ENCODE measurements around the gene POLN. TPM values are rescaled to one million over a fixed set of nuclear protein-coding genes. Genes with fewer than 3 reads are reported as not detected.

Gene POLN
- total and polyA plus RNA-seq, 2 of the 4 experiments (the other 2 are of a cell fraction), result 0.63 to 0.72 TPM

GRCh38 chr4:2217726-2218125, 24.2 kb downstream of the POLN start:
- Histone ChIP-seq H3K23ac (ENCODE audit: low read depth, low read length) (no peak overlapping the region), H3K14ac (replicated peaks; ENCODE audit: low read depth, low read length) (no peak overlapping the region), H3K56ac (ENCODE audit: extremely low read depth, insufficient read depth, low read length) (no peak overlapping the region), H3K27me3 (ENCODE audit: control insufficient read depth, insufficient read depth, low read length) (peaks cover 2% of the 10 kb centered on the region), H3K79me1 (ENCODE audit: low read depth in 1 of 2, low read length in 2 of 2) (no peaks in the 10 kb centered on the region), H4K20me1 (ENCODE audit: insufficient read depth, low read length) (peaks cover 11% of the 10 kb centered on the region), H2AFZ (replicated peaks; ENCODE audit: low read length, poor library complexity) (no peak overlapping the region), H4K5ac (ENCODE audit: low read depth, low read length) (no peak overlapping the region), H3K9me3 (ENCODE audit: control insufficient read depth, insufficient read depth, low read length) (no peaks in the 10 kb centered on the region), H3K36me3 (ENCODE audit: control insufficient read depth, insufficient read depth, low read length) (no peaks in the 10 kb centered on the region), H2AK5ac (ENCODE audit: low read depth, low read length) (no peak overlapping the region), H3K4me2 (ENCODE audit: low read depth, low read length) (no peak overlapping the region), H2BK120ac (ENCODE audit: low read depth, low read length) (no peak overlapping the region), H3K4me1 (ENCODE audit: control insufficient read depth, insufficient read depth, low read length) (peaks cover 3% of the 10 kb centered on the region; the same call in 1 of the 2 replicates), H4K91ac (ENCODE audit: insufficient read depth, low read depth, low read length) (no peak overlapping the region), H3K27ac (ENCODE audit: insufficient read depth, low read length) (no peak overlapping the region), H3K9ac (ENCODE audit: low read depth, low read length) (no peak overlapping the region), H2BK15ac (ENCODE audit: low read depth, low read length) (no peak overlapping the region), H3K4me3 (ENCODE audit: insufficient read depth, low read depth, low read length) (no peak overlapping the region), H2BK20ac (ENCODE audit: low read depth, low read length) (no peak overlapping the region), H2BK5ac (ENCODE audit: low read depth, low read length, poor library complexity, severe bottlenecking) (no peak overlapping the region), H3K9me1 (ENCODE audit: insufficient read depth, low read length) (no peaks in the 10 kb centered on the region), H4K8ac (ENCODE audit: low read depth in 2 of 2, low read length in 2 of 2) (no peak overlapping the region), H3K18ac (ENCODE audit: low read depth, low read length) (no peak overlapping the region), H2AK9ac (replicated peaks; ENCODE audit: low read depth, low read length, poor library complexity) (no peak overlapping the region), H3K4ac (ENCODE audit: low read depth, low read length) (no peak overlapping the region)
- ChIA-PET POLR2A (ENCODE audit: unreplicated experiment) (no interaction called here), CTCF (no interaction called here)
- WGBS, 2 experiments (ENCODE audit: extremely low coverage in 2 of 2, insufficient read length in 1 of 2), result no CpG with 5 or more reads among the region's 3 CpGs
- TF ChIP-seq FOS (IDR thresholded peaks at IDR 0.05; ENCODE audit: low read depth, low read length), result no peak
- no peak for TF ChIP-seq USF2 (IDR thresholded peaks at IDR 0.05; ENCODE audit: low read depth, low read length)
- TF ChIP-seq BHLHE40 (IDR thresholded peaks at IDR 0.05; ENCODE audit: low read depth, low read length), result no peak
- no peak for TF ChIP-seq SMC3 (IDR thresholded peaks at IDR 0.05; ENCODE audit: low read depth, low read length)
- TF ChIP-seq RCOR1 (IDR thresholded peaks at IDR 0.05; ENCODE audit: insufficient replicate concordance, low read length), result no peak
- TF ChIP-seq, protein P1, sequence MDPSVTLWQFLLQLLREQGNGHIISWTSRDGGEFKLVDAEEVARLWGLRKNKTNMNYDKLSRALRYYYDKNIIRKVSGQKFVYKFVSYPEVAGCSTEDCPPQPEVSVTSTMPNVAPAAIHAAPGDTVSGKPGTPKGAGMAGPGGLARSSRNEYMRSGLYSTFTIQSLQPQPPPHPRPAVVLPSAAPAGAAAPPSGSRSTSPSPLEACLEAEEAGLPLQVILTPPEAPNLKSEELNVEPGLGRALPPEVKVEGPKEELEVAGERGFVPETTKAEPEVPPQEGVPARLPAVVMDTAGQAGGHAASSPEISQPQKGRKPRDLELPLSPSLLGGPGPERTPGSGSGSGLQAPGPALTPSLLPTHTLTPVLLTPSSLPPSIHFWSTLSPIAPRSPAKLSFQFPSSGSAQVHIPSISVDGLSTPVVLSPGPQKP (IDR thresholded peaks at IDR 0.05; ENCODE audit: borderline replicate concordance, low read depth, low read length), result no peak
- no peak for TF ChIP-seq CTCF (conservative IDR thresholded peaks at IDR 0.05; ENCODE audit: low read depth, low read length)
- no peak for TF ChIP-seq CHD1 (IDR thresholded peaks at IDR 0.05; ENCODE audit: low read depth, low read length)
- no peak for TF ChIP-seq RAD21 (IDR thresholded peaks at IDR 0.05; ENCODE audit: low read length)
- no peak for TF ChIP-seq RFX5 (IDR thresholded peaks at IDR 0.05; ENCODE audit: low read depth, low read length)
- DNase-seq, result peak; percentile 67
- no TSS peak for BruUV-seq (replicated peaks)
- dilution Hi-C loops (cut with HindIII; ENCODE audit: low sequenced_read_pairs, unreplicated experiment), result no loop called here
- ATAC-seq (ENCODE audit: low read depth), result no peak
- in situ Hi-C loops (cut with MboI; ENCODE audit: low sequenced_read_pairs), result no loop called here
- intact Hi-C loops (cut with micrococcal nuclease), result no loop called here

All from IMR-90 (cell line).